Measurements from ENCODE around the gene EIF1AX.
"Not testable (repeated sequence)": the region's sequence is repeated elsewhere in the genome, so short reads cannot be mapped to it uniquely, and the experiment has no call there.

Gene EIF1AX

GRCh38 chrX:20141281-20142220, at the start of gene EIF1AX:
EIF1AX (minus strand) TSS chrX:20141838; CDS start chrX:20141640, 198 bp downstream.
- peak; percentile 96 to 99 for DNase-seq

GRCh38 chrX:20189171-20189570, 47.5 kb upstream of the EIF1AX start:
- no peak for DNase-seq

- DNase-seq: no peak
Measured at GRCh38 chrX:20181598-20182329, 40.1 kb upstream of the EIF1AX start.

- DNase-seq: no peak
Measured at GRCh38 chrX:20177093-20177492, 35.5 kb upstream of the EIF1AX start.

GRCh38 chrX:20173856-20174255, 32.2 kb upstream of the EIF1AX start:
- DNase-seq: no peak

GRCh38 chrX:20173313-20173712, 31.7 kb upstream of the EIF1AX start:
- no peak for DNase-seq

GRCh38 chrX:20171887-20172286, 30.2 kb upstream of the EIF1AX start:
- no peak for DNase-seq

GRCh38 chrX:20162516-20162915, 20.9 kb upstream of the EIF1AX start:
- not testable (repeated sequence) for DNase-seq

- DNase-seq: no peak
Measured at GRCh38 chrX:20159797-20160385, 18.3 kb upstream of the EIF1AX start.

GRCh38 chrX:20151689-20152088, 10.1 kb upstream of the EIF1AX start:
- DNase-seq: no peak

- no peak for DNase-seq
Measured at GRCh38 chrX:20149326-20149725, 7.7 kb upstream of the EIF1AX start.

GRCh38 chrX:20147561-20147960, 5.9 kb upstream of the EIF1AX start:
- no peak for DNase-seq

- no peak for DNase-seq
Measured at GRCh38 chrX:20144491-20144890, 2.9 kb upstream of the EIF1AX start.

- DNase-seq: no peak
Measured at GRCh38 chrX:20143561-20143960, 1.9 kb upstream of the EIF1AX start.

- no peak for DNase-seq
Measured at GRCh38 chrX:20143111-20143510, 1.5 kb upstream of the EIF1AX start.

- DNase-seq: no peak
Measured at GRCh38 chrX:20140420-20140819, 1.2 kb downstream of the EIF1AX start.

- no peak for DNase-seq
Measured at GRCh38 chrX:20139966-20140365, 1.7 kb downstream of the EIF1AX start.

- DNase-seq: no peak
Measured at GRCh38 chrX:20135944-20136343, 5.7 kb downstream of the EIF1AX start.

GRCh38 chrX:20132666-20133065, 9.0 kb downstream of the EIF1AX start:
- DNase-seq: no peak

- no peak for DNase-seq
Measured at GRCh38 chrX:20130357-20130756, 11.3 kb downstream of the EIF1AX start.

GRCh38 chrX:20129547-20129946, 12.1 kb downstream of the EIF1AX start:
- DNase-seq: no peak

GRCh38 chrX:20128670-20129069, 13.0 kb downstream of the EIF1AX start:
- DNase-seq: no peak

GRCh38 chrX:20127440-20127839, 14.2 kb downstream of the EIF1AX start:
- DNase-seq: not testable (repeated sequence)

- DNase-seq: not testable (repeated sequence)
Measured at GRCh38 chrX:20126833-20127232, 14.8 kb downstream of the EIF1AX start.
